Right lobe of liver (tissue), 6 donors: ENCODE measurements around the gene TBC1D7. TPM values are rescaled to one million over a fixed set of nuclear protein-coding genes. Genes with fewer than 3 reads are reported as not detected.

Experiments
- ATAC-seq, 4 donors: fragments of 200-7000 bp; cut with Tn5 transposase; one replicate each; pipeline ENCODE4 v1.9.1; 2020; ENCODE audit warnings: mild to moderate bottlenecking in 4 of 4, moderate library complexity in 4 of 4
- DNase-seq, 3 donors: peaks; one replicate each; pipeline ENCODE4 v3.0.0-alpha.2; 2020
- H3K27ac ChIP-seq, 3 donors: fragments of 200-600 bp; one replicate each; pipeline ENCODE4 v1.8.0; 2022
- H3K27me3 ChIP-seq, 2 donors: fragments of 200-600 bp; one replicate each; pipeline ENCODE4 v1.8.0; 2022
- H3K36me3 ChIP-seq, 4 donors: fragments of 200-600 bp; sonication (generic) in 1 of 4; one replicate each; pipeline versions ENCODE4 v1.5.1 to v1.8.0; 2017 to 2022; ENCODE audit warnings: control low read depth in 1 of 4
- H3K4me1 ChIP-seq, 4 donors: fragments of 200-600 bp; sonication (generic) in 1 of 4; one replicate each; pipeline versions ENCODE4 v1.5.1 to v1.8.0; 2017 to 2022; ENCODE audit warnings: control low read depth in 1 of 4
- H3K4me3 ChIP-seq, 3 donors: fragments of 200-600 bp; one replicate each; pipeline ENCODE4 v1.8.0; 2022
- H3K9me3 ChIP-seq, 4 donors: fragments of 200-600 bp; sonication (generic) in 1 of 4; one replicate each; pipeline versions ENCODE4 v1.5.1 to v1.8.0; 2017 to 2022; ENCODE audit warnings: control low read depth in 1 of 4
- POLR2A ChIP-seq: fragments of 450-650 bp; IDR thresholded peaks from one replicate; pipeline ENCODE4 v1.6.1; 2017; ENCODE audit warnings: antibody characterized with exemption, mild to moderate bottlenecking
- WGBS: methylation state at CpG from one replicate; pipeline ENCODE4 v1.1.6; 2018; ENCODE audit warnings: low coverage, low lambda C conversion rate; ENCODE audit not compliant: insufficient coverage; ENCODE audit errors: missing lambda C conversion rate; 5-methylcytosine and 5-hydroxymethylcytosine counted together
- intact Hi-C, 2 donors: fragments of 100-400 bp; cut with DNase I; formaldehyde crosslinking; loops; one replicate each; pipeline versions ENCODE4 v1.11.2 to v1.14.1; 2022
- total RNA-seq, 6 experiments: library from RNA; depleted of rRNA in 2 of 6; stranded (reverse); fragments of >200 nt in 2 of 6; fragmentation: NEBNext Ultra II Directional in 3 of 6; extraction: Animal tissue kit (Norgen Biotek cat#: 25700) in 3 of 6; gene quantifications; one replicate each; pipeline versions ENCODE4 v1.1.0 to v1.2.4, GENCODE V29; 2016 to 2023
- TF ChIP-seq, protein P1 (sequence below), 4 donors: fragments of 200-600 bp in 3 of 4; fragments of 450-650 bp in 1 of 4; IDR thresholded peaks; one replicate each; pipeline versions ENCODE4 v1.5.1 to v1.8.0; 2016 to 2022; ENCODE audit warnings: antibody characterized with exemption in 4 of 4, mild to moderate bottlenecking in 2 of 4
- donor health status: DM: no; HTN: yes; CAD: no.
- donor health status: DM: no; HTN: no; CAD: no.
- donor health status: DM: no; HTN: no; CAD: no.
- donor health status: DM: no; HTN: yes; CAD: no.
- donor health status: DM: no; HTN: yes; CAD: no.

Gene TBC1D7
- total RNA-seq, 6 experiments from 2014 or later: 7.8 to 16.0 (median 9.7) TPM

DNA sequence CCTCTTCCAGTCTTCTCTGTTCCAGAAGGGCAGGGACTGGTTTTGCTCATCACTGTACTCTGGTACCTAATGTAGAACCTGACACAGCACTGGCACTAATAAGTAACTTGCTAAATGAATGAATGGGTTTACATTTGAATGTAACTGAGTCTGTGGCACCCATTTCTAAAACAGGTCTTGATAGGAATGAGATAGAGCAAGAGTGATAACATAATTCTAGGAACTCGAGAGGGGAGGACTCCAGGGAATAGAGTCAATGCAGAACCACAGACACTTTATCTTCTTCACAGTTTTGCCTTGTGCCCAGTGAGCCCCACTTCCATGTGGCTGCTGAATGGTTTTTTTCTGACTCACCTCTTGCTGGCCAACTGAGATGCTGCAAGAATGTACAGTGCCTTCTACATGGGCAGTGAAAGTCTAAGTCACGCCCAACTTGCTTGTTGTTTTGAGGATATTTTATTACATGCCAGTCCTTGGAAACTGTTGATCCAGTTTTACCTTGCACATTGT is 61.1 kb downstream of the TBC1D7 start:
- TF ChIP-seq POLR2A: no peak
- TF ChIP-seq, protein P1, sequence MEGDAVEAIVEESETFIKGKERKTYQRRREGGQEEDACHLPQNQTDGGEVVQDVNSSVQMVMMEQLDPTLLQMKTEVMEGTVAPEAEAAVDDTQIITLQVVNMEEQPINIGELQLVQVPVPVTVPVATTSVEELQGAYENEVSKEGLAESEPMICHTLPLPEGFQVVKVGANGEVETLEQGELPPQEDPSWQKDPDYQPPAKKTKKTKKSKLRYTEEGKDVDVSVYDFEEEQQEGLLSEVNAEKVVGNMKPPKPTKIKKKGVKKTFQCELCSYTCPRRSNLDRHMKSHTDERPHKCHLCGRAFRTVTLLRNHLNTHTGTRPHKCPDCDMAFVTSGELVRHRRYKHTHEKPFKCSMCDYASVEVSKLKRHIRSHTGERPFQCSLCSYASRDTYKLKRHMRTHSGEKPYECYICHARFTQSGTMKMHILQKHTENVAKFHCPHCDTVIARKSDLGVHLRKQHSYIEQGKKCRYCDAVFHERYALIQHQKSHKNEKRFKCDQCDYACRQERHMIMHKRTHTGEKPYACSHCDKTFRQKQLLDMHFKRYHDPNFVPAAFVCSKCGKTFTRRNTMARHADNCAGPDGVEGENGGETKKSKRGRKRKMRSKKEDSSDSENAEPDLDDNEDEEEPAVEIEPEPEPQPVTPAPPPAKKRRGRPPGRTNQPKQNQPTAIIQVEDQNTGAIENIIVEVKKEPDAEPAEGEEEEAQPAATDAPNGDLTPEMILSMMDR (IDR thresholded peaks at IDR 0.05): no peak
- WGBS: 82% methylated on average over 2 of the region's 2 CpGs
- no peak for DNase-seq
- Histone ChIP-seq H3K27ac (no peak overlapping the region), H3K27me3 (no peaks in the 10 kb centered on the region), H3K36me3 (no peaks in the 10 kb centered on the region), H3K4me3 (no peak overlapping the region), H3K9me3 (no peaks in the 10 kb centered on the region), H3K4me1 (peaks cover 0 to 4% (median 0%) of the 10 kb centered on the region in 4 donors)
- ATAC-seq: no peak
- intact Hi-C loops: no loop called here

DNA sequence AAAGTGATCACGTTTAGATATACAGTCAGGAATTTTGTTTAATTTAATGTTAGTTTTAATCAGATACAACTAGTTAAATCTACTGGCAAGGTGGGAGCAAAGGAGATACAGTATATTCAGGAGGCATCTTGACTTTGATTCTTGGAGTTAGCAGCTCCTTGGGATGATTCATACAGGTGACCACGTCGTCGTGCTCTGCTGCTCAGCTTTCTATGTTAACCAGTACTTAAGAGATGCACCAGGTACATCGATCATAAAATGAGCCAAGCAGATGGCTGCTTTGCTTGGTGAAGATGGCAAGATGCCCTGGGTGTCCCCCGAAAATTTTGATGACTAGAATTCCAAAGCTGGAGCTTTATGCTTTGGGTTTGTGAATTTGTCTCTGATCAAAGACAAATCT is 64.7 kb downstream of the TBC1D7 start:
- ATAC-seq (no peak), DNase-seq (no peak)
- no peaks in the 10 kb centered on the region for H3K4me1 ChIP-seq

DNA sequence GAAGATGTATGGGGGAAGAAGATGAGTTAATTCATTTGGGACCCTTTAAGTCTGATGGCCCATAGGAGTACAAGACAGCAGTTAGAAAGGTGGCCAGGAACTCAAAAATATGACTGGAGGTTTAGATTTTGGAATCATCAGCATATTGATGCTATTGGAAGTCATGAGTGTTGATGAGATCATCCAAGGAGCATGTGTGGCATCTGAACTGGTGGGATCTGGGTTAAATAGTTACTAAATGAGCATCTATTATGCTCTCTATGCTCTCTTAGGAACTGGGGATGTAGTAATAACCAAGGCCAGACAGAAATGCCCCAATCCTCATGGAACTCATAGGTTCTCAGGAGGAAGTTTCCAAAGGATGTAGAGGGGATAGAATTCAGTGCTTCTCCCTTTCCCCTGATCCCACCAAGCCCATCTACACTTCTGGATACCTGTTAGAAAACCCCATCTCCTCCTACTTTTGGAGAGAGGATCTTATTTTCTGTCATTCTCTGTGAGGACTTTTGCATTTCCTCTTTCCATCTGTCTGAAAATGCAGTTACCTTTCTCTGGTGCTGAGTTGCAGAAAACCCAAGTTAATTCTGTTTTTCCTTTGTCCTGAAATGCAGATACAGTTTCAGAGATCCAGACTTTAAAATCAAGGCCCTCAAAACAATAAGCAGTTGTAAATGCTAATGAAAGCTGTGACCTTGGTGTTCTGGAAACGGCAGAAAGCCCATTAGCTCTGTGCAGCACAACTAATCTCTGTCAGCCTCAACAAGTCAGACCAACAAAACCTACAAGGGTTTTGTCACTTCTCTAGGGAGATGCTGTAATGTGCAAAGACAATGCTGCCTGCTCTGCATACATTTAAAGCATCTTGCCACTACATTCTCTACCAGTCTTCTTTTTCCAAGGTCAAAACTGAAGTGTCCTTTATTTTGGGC is 65.8 kb downstream of the TBC1D7 start:
- WGBS: 46% methylated on average over 1 of the region's 1 CpG

More for the DNA sequence above, 64.7 kb downstream of the TBC1D7 start:
- TF ChIP-seq, protein P1 (IDR thresholded peaks at IDR 0.05): no peak
- TF ChIP-seq POLR2A: no peak
- Histone ChIP-seq H3K27me3 (no peaks in the 10 kb centered on the region), H3K4me3 (no peak overlapping the region), H3K36me3 (no peaks in the 10 kb centered on the region), H3K27ac (no peak overlapping the region), H3K9me3 (no peaks in the 10 kb centered on the region)
- intact Hi-C loops: no loop called here
- WGBS: 91% methylated on average over 6 of the region's 6 CpGs

DNA sequence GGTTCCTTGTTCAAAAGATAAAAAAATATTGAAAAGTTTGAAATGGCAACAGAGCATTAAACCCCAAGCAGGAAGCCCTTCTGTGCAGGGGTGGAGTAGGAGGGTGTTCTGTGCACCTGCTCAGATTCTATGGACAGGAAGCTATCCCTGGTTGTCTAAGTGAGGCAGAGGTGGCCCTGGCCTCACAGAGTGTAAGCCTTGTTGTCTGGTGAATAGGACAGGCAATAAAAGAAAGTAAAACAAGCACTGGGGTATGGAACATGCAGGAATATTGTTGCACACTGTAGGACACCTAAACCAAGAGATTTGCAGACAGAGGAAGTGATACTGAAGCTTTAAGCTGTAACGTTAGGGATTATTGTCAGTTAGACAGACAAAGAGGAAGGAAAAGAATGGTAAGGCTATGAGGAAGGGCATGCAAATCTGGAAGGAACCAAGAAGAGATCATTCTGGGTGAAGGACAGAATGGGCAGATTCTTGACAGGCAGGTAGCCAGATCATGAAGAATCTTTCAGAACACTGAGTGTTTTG is 66.8 kb downstream of the TBC1D7 start:
- DNase-seq: no peak
- H3K4me3 ChIP-seq: no peak overlapping the region
- no peaks in the 10 kb centered on the region for H3K9me3 ChIP-seq
- no peak overlapping the region for H3K27ac ChIP-seq
- ATAC-seq: peak; percentile 37 to 68 (median 58)
- no peaks in the 10 kb centered on the region for H3K4me1 ChIP-seq
- 36% methylated on average over 1 of the region's 1 CpG for WGBS
- TF ChIP-seq, protein P1 (IDR thresholded peaks at IDR 0.05): no peak
- no peak for TF ChIP-seq POLR2A
- no peaks in the 10 kb centered on the region for H3K36me3 ChIP-seq
- intact Hi-C loops: no loop called here
- no peaks in the 10 kb centered on the region for H3K27me3 ChIP-seq

More for the DNA sequence above, 65.8 kb downstream of the TBC1D7 start:
- no peaks in the 10 kb centered on the region for H3K9me3 ChIP-seq
- H3K36me3 ChIP-seq: no peaks in the 10 kb centered on the region
- ATAC-seq (no peak), DNase-seq (no peak)
- no peak overlapping the region for H3K27ac ChIP-seq
- no peak for TF ChIP-seq POLR2A
- TF ChIP-seq, protein P1 (IDR thresholded peaks at IDR 0.05): no peak
- intact Hi-C loops: no loop called here
- H3K27me3 ChIP-seq: no peaks in the 10 kb centered on the region
- no peak overlapping the region for H3K4me3 ChIP-seq
- no peaks in the 10 kb centered on the region for H3K4me1 ChIP-seq
